Loucy (cell line): Measurements from ENCODE around the gene CFHR4.
"Not testable (repeated sequence)": the region's sequence is repeated elsewhere in the genome, so short reads cannot be mapped to it uniquely, and the experiment has no call there.

ENCODE experiments used
- EZH2phosphoT487 ChIP-seq: fragments of 200-600 bp; IDR thresholded peaks from 2 replicates; pipeline ENCODE4 v1.6.1; 2018; ENCODE audit warnings: antibody characterized with exemption, mild to moderate bottlenecking, moderate library complexity, borderline replicate concordance
- TF ChIP-seq, protein P1 (sequence below): fragments of 200-600 bp; sonication (generic); conservative IDR thresholded peaks from 2 replicates; pipeline ENCODE4 v1.5.1; 2014; ENCODE audit warnings: mild to moderate bottlenecking, antibody characterized with exemption, low read length

DNA sequence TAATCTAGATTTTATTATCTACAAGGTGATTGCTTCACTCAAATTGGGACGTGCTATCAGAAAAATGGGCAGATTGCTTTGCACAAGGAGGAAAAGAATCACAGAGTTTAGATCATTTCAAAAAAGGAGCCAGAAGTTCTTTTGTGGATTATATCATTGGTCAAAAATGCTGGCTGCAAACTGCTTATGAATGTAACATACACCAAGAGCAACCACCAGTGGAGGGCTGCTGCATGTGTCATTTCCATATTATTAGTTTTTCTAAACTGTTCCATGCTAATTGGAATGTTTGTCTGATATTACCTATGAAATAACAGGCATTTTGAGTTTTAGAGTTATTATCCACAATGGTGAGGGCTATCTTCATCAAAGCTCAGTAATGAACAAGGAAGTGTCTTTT, 39.0 kb downstream of the CFHR4 start:
- TF ChIP-seq, protein P1, sequence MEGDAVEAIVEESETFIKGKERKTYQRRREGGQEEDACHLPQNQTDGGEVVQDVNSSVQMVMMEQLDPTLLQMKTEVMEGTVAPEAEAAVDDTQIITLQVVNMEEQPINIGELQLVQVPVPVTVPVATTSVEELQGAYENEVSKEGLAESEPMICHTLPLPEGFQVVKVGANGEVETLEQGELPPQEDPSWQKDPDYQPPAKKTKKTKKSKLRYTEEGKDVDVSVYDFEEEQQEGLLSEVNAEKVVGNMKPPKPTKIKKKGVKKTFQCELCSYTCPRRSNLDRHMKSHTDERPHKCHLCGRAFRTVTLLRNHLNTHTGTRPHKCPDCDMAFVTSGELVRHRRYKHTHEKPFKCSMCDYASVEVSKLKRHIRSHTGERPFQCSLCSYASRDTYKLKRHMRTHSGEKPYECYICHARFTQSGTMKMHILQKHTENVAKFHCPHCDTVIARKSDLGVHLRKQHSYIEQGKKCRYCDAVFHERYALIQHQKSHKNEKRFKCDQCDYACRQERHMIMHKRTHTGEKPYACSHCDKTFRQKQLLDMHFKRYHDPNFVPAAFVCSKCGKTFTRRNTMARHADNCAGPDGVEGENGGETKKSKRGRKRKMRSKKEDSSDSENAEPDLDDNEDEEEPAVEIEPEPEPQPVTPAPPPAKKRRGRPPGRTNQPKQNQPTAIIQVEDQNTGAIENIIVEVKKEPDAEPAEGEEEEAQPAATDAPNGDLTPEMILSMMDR: not testable (repeated sequence)
- TF ChIP-seq EZH2phosphoT487: not testable (repeated sequence)
